Measurements from ENCODE around the gene ADRM1. TPM values are rescaled to one million over a fixed set of nuclear protein-coding genes. Genes with fewer than 3 reads are reported as not detected.

The ADRM1 gene
- total RNA-seq, 2 experiments from 2014 or later, result 40.8 to 44.3 TPM

- Histone ChIP-seq H3K36me3 (ENCODE audit: insufficient read depth, low read length) (no peaks in the 10 kb centered on the region), H3K4me1 (ENCODE audit: insufficient read depth, low read length) (no peaks in the 10 kb centered on the region), H3K9me3 (ENCODE audit: control insufficient read depth in 1 of 2, insufficient read depth in 1 of 2, low read length in 2 of 2) (peaks cover 0 to 12% of the 10 kb centered on the region in 2 experiments), H3K4me3 (ENCODE audit: low read length) (no peak overlapping the region), H3K27me3 (ENCODE audit: control insufficient read depth in 1 of 2, insufficient read depth in 2 of 2, low read length in 2 of 2) (peaks cover 5 to 8% of the 10 kb centered on the region in 2 experiments), H3K27ac (ENCODE audit: low read depth in 1 of 2, low read length in 2 of 2) (no peak overlapping the region)
- no peak for DNase-seq
- no peak for ATAC-seq (ENCODE audit: poor library complexity)
- TF ChIP-seq CTCF (IDR thresholded peaks at IDR 0.05), result no peak
- H3K9me3 Mint-ChIP-seq, result peaks cover 3% of the 10 kb centered on the region
- no peaks in the 10 kb centered on the region for H3K4me1 Mint-ChIP-seq (ENCODE audit: low read depth)
- intact Hi-C loops (cut with DNase I, micrococcal nuclease), result no loop called here
- ChIA-PET POLR2A (no interaction called here), CTCF (no interaction called here)
- H3K27me3 Mint-ChIP-seq, result no peaks in the 10 kb centered on the region
- no peak overlapping the region for H3K4me3 Mint-ChIP-seq
- H3K27ac Mint-ChIP-seq, result no peak overlapping the region
- no peaks in the 10 kb centered on the region for H3K36me3 Mint-ChIP-seq (ENCODE audit: low read depth)
Measured at GRCh38 chr20:62352402-62353288, 49.8 kb downstream of the ADRM1 start.

- ChIA-PET CTCF (no interaction called here), POLR2A (no interaction called here)
- Mint-ChIP-seq H3K4me1 (ENCODE audit: low read depth) (no peaks in the 10 kb centered on the region), H3K36me3 (ENCODE audit: low read depth) (no peaks in the 10 kb centered on the region), H3K27me3 (no peaks in the 10 kb centered on the region), H3K9me3 (peaks cover 3% of the 10 kb centered on the region), H3K27ac (no peak overlapping the region), H3K4me3 (no peak overlapping the region)
- intact Hi-C loops (cut with DNase I, micrococcal nuclease), result no loop called here
- Histone ChIP-seq H3K36me3 (ENCODE audit: insufficient read depth, low read length) (no peaks in the 10 kb centered on the region), H3K27ac (ENCODE audit: low read depth in 1 of 2, low read length in 2 of 2) (no peak overlapping the region), H3K27me3 (ENCODE audit: control insufficient read depth in 1 of 2, insufficient read depth in 2 of 2, low read length in 2 of 2) (peaks cover 5 to 8% of the 10 kb centered on the region in 2 experiments), H3K4me3 (ENCODE audit: low read length) (no peak overlapping the region), H3K9me3 (ENCODE audit: control insufficient read depth in 1 of 2, insufficient read depth in 1 of 2, low read length in 2 of 2) (peaks cover 0 to 6% of the 10 kb centered on the region in 2 experiments), H3K4me1 (ENCODE audit: insufficient read depth, low read length) (no peaks in the 10 kb centered on the region)
- DNase-seq (no peak), ATAC-seq (ENCODE audit: poor library complexity) (no peak)
- TF ChIP-seq CTCF (IDR thresholded peaks at IDR 0.05), result no peak
Measured at GRCh38 chr20:62353289-62354030, 50.7 kb downstream of the ADRM1 start.

- no peak for TF ChIP-seq CTCF (IDR thresholded peaks at IDR 0.05)
- no peaks in the 10 kb centered on the region for H3K27me3 Mint-ChIP-seq
- DNase-seq (no peak), ATAC-seq (ENCODE audit: poor library complexity) (no peak)
- ChIA-PET POLR2A (no interaction called here), CTCF (no interaction called here)
- H3K9me3 Mint-ChIP-seq, result no peaks in the 10 kb centered on the region
- H3K27me3 ChIP-seq (ENCODE audit: control insufficient read depth in 1 of 2, insufficient read depth in 2 of 2, low read length in 2 of 2), result peaks cover 5 to 8% of the 10 kb centered on the region in 2 experiments
- peaks cover 0 to 6% of the 10 kb centered on the region in 2 experiments for H3K9me3 ChIP-seq (ENCODE audit: control insufficient read depth in 1 of 2, insufficient read depth in 1 of 2, low read length in 2 of 2)
- H3K4me3 Mint-ChIP-seq, result no peak overlapping the region
- no peak overlapping the region for H3K27ac ChIP-seq (ENCODE audit: low read depth in 1 of 2, low read length in 2 of 2)
- intact Hi-C loops (cut with DNase I, micrococcal nuclease), result no loop called here
- H3K36me3 ChIP-seq (ENCODE audit: insufficient read depth, low read length), result no peaks in the 10 kb centered on the region
- H3K27ac Mint-ChIP-seq, result no peak overlapping the region
- H3K4me3 ChIP-seq (ENCODE audit: low read length), result no peak overlapping the region
- H3K36me3 Mint-ChIP-seq (ENCODE audit: low read depth), result no peaks in the 10 kb centered on the region
- H3K4me1 ChIP-seq (ENCODE audit: insufficient read depth, low read length), result no peaks in the 10 kb centered on the region
- H3K4me1 Mint-ChIP-seq (ENCODE audit: low read depth), result no peaks in the 10 kb centered on the region
Measured at GRCh38 chr20:62354031-62354808, 51.4 kb downstream of the ADRM1 start.

All from CD4-positive, alpha-beta T cell (primary cell).